GM12873 (cell line): Measurements from ENCODE around the gene LHX5.

ENCODE experiments used
- CTCF ChIP-seq: IDR thresholded peaks from 2 replicates; pipeline ENCODE4 v1.5.1; 2012; ENCODE audit warnings: low read depth, mild to moderate bottlenecking, moderate library complexity, low read length, control low read depth; ENCODE audit not compliant: insufficient read depth; ENCODE audit errors: missing control alignments

LHX5 gene

GRCh38 chr12:113467502-113468364, 3.9 kb downstream of the LHX5 start:
- no peak for TF ChIP-seq CTCF

- no peak for TF ChIP-seq CTCF
These were observed 4.5 kb downstream of the LHX5 start for GRCh38 chr12:113467142-113467501.

GRCh38 chr12:113466454-113467141, 5.1 kb downstream of the LHX5 start:
- no peak for TF ChIP-seq CTCF

- TF ChIP-seq CTCF, result no peak
These were observed 5.7 kb downstream of the LHX5 start for GRCh38 chr12:113465808-113466453.

GRCh38 chr12:113464852-113465719, 6.6 kb downstream of the LHX5 start:
- no peak for TF ChIP-seq CTCF

GRCh38 chr12:113464452-113464775, 7.3 kb downstream of the LHX5 start:
- TF ChIP-seq CTCF, result no peak
